Neuronal stem cell (in vitro differentiated cells): ENCODE results near the gene KLRF2.

Experiments used
- DNase-seq: peaks from one replicate; pipeline ENCODE4 v3.0.0-alpha.2; 2013; ENCODE audit warnings: low spot score
- H2AFZ ChIP-seq: one replicate; pipeline ENCODE4 v1.6.1; 2013; ENCODE audit warnings: mild to moderate bottlenecking, low read length, inconsistent platforms
- H2AK5ac ChIP-seq: 2 replicates; pipeline ENCODE4 v1.6.1; 2013; ENCODE audit warnings: low read depth, mild to moderate bottlenecking, inconsistent platforms, low read length, moderate library complexity, mixed read lengths
- H2BK120ac ChIP-seq: 2 replicates; pipeline ENCODE4 v1.6.1; 2013; ENCODE audit warnings: low read depth, mild to moderate bottlenecking, inconsistent platforms, low read length, moderate library complexity, mixed read lengths
- H2BK12ac ChIP-seq: one replicate; pipeline ENCODE4 v1.6.1; 2013; ENCODE audit warnings: low read length, inconsistent platforms
- H2BK15ac ChIP-seq: 2 replicates; pipeline ENCODE4 v1.6.1; 2013; ENCODE audit warnings: mild to moderate bottlenecking, low read length, inconsistent platforms, mixed read lengths
- H2BK5ac ChIP-seq: one replicate; pipeline ENCODE4 v1.6.1; 2013; ENCODE audit warnings: inconsistent platforms, mild to moderate bottlenecking, low read length, moderate library complexity
- H3K14ac ChIP-seq: one replicate; pipeline ENCODE4 v1.6.1; 2013; ENCODE audit warnings: low read length, inconsistent platforms
- H3K18ac ChIP-seq: 2 replicates; pipeline ENCODE4 v1.6.1; 2013; ENCODE audit warnings: low read length, inconsistent platforms
- H3K23ac ChIP-seq: 2 replicates; pipeline ENCODE4 v1.6.1; 2013; ENCODE audit warnings: low read depth, mild to moderate bottlenecking, mixed read lengths, low read length, inconsistent platforms; ENCODE audit not compliant: poor library complexity
- H3K27ac ChIP-seq: replicated peaks from 3 replicates; pipeline ENCODE4 v1.5.1; 2013; ENCODE audit warnings: low read length, inconsistent platforms
- H3K27me3 ChIP-seq, 3 experiments: 2 replicates each; pipeline ENCODE4 v1.6.1; 2013; ENCODE audit warnings: low read length in 3 of 3, mild to moderate bottlenecking in 2 of 3, inconsistent platforms in 1 of 3, low read depth in 1 of 3, mixed read lengths in 1 of 3, moderate library complexity in 1 of 3; ENCODE audit not compliant: control insufficient read depth in 3 of 3, insufficient read depth in 3 of 3
- H3K36me3 ChIP-seq, 2 donors: replicated peaks in 1 of 2; 2 replicates each; pipeline ENCODE4 v1.6.1; 2013; ENCODE audit warnings: low read length in 2 of 2; ENCODE audit not compliant: control insufficient read depth in 2 of 2, insufficient read depth in 2 of 2
- H3K4ac ChIP-seq: 2 replicates; pipeline ENCODE4 v1.6.1; 2013; ENCODE audit warnings: inconsistent platforms, mild to moderate bottlenecking, low read length, moderate library complexity
- H3K4me1 ChIP-seq, 2 donors: 1 replicate in 1 of 2; 2 replicates in 1 of 2; pipeline ENCODE4 v1.6.1; 2013; ENCODE audit warnings: low read length in 2 of 2, low read depth in 1 of 2; ENCODE audit not compliant: control insufficient read depth in 2 of 2, insufficient read depth in 1 of 2
- H3K4me2 ChIP-seq: one replicate; pipeline ENCODE4 v1.6.1; 2013; ENCODE audit warnings: mild to moderate bottlenecking, low read length, inconsistent platforms; ENCODE audit not compliant: insufficient read depth, poor library complexity, severe bottlenecking
- H3K4me3 ChIP-seq, 2 donors: 2 replicates each; pipeline ENCODE4 v1.5.1; 2013; ENCODE audit warnings: low read length in 2 of 2, mild to moderate bottlenecking in 2 of 2, inconsistent platforms in 1 of 2, moderate library complexity in 1 of 2
- H3K79me1 ChIP-seq: one replicate; pipeline ENCODE4 v1.6.1; 2013; ENCODE audit warnings: low read depth, mild to moderate bottlenecking, inconsistent platforms, low read length, moderate library complexity
- H3K9ac ChIP-seq: one replicate; pipeline ENCODE4 v1.6.1; 2013; ENCODE audit warnings: mild to moderate bottlenecking, low read depth, low read length, inconsistent platforms; ENCODE audit not compliant: poor library complexity
- H3K9me3 ChIP-seq, 2 donors: replicated peaks in 1 of 2; 2 replicates each; pipeline versions ENCODE3 to v1.6.1; 2013; ENCODE audit warnings: low read length in 2 of 2, mild to moderate bottlenecking in 2 of 2, inconsistent platforms in 1 of 2, low read depth in 1 of 2, mixed read lengths in 1 of 2, moderate library complexity in 1 of 2; ENCODE audit not compliant: control insufficient read depth in 2 of 2, insufficient read depth in 1 of 2
- H4K8ac ChIP-seq: one replicate; pipeline ENCODE4 v1.6.1; 2013; ENCODE audit warnings: low read depth, mild to moderate bottlenecking, inconsistent platforms, low read length, moderate library complexity
- H4K91ac ChIP-seq: one replicate; pipeline ENCODE4 v1.6.1; 2013; ENCODE audit warnings: low read length, low read depth, mild to moderate bottlenecking, inconsistent platforms; ENCODE audit not compliant: poor library complexity
- WGBS, 2 donors: extraction: QIAGEN DNeasy Blood & Tissue Kit; methylation state at CpG; one replicate each; pipeline ENCODE4 v1.1.7; 2013; ENCODE audit warnings: missing lambda C conversion rate in 2 of 2, mixed read lengths in 1 of 2; ENCODE audit not compliant: insufficient read length in 2 of 2, insufficient replicate concordance in 1 of 2; ENCODE audit errors: extremely low coverage in 2 of 2; 5-methylcytosine and 5-hydroxymethylcytosine counted together

The KLRF2 gene

DNA sequence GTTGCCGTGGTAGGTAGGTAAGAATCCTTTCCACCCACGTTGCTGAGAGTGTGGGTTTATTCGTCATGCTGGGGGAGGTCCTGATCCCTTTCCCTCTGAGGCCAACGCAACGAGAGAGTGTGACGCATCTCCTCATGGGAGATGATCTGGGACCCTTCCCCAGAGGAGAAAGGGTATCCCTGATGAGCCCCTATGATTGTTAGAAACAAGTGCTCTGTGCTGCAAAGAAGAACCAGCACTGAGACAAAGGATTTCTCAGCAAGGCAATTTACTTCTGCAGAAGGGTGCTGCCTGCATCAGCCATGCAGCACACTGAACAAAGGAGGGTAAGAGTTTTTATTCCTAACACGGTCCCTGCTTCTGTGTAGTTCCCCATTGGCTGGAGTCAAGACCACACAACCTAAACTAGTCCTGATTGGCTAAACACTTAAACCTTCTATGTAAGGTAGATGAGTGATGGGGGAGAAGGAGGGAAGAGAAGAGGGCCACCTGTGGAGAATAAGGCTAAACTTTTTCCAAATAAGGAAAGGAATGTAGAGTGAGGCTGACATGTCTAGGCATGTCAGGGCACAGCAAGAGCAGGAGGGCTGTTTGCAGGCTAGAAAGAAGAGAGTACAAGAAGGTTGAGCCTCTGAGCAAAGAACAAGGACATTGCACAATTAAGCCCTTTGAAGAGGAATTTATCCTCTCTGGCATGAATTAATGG is 29.6 kb downstream of the KLRF2 start:
- Histone ChIP-seq H3K4me3 (no peak overlapping the region), H2AK5ac (no peak overlapping the region), H3K4ac (no peak overlapping the region), H2BK15ac (no peak overlapping the region), H3K79me1 (no peaks in the 10 kb centered on the region), H3K23ac (no peak overlapping the region), H3K36me3 (no peaks in the 10 kb centered on the region), H3K18ac (no peak overlapping the region), H3K4me2 (no peak overlapping the region), H3K27me3 (no peaks in the 10 kb centered on the region), H3K9me3 (peaks cover 9 to 11% of the 10 kb centered on the region in 2 donors), H4K8ac (no peak overlapping the region), H3K9ac (no peak overlapping the region), H3K14ac (no peak overlapping the region), H2BK12ac (no peak overlapping the region), H2BK120ac (no peak overlapping the region), H3K27ac (no peak overlapping the region), H2AFZ (no peak overlapping the region), H3K4me1 (no peaks in the 10 kb centered on the region), H4K91ac (no peak overlapping the region), H2BK5ac (no peak overlapping the region)
- no CpG with 5 or more reads among the region's 7 CpGs for WGBS, 2 donors
- DNase-seq, result no peak

DNA sequence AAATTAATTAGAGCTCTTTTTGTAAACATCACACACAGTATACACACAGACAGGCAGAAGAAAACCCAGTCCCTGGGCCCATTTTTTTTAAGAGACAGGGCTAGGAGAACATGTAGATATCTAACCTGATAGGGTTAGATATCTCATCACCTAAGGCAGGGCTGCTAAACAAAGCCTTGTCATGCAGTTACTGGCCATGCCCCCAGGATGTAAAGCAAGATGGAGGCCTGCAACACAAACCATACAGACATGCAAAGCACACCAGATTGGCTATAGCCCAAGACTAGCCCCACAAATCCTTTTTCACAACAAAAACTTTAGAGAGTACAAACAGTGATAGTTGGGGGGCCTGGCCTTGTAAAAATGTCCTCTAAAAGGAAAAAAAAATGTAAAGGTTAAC is 30.4 kb downstream of the KLRF2 start:
- Histone ChIP-seq H3K23ac (no peak overlapping the region), H3K36me3 (no peaks in the 10 kb centered on the region), H2AK5ac (no peak overlapping the region), H4K91ac (no peak overlapping the region), H3K14ac (no peak overlapping the region), H3K79me1 (no peaks in the 10 kb centered on the region), H2BK120ac (no peak overlapping the region), H3K9ac (no peak overlapping the region), H2BK15ac (no peak overlapping the region), H3K4me2 (no peak overlapping the region), H4K8ac (no peak overlapping the region), H3K4ac (no peak overlapping the region), H3K4me3 (no peak overlapping the region), H3K27me3 (no peaks in the 10 kb centered on the region), H2AFZ (no peak overlapping the region), H3K9me3 (peaks cover 9 to 11% of the 10 kb centered on the region in 2 donors), H3K18ac (no peak overlapping the region), H3K27ac (no peak overlapping the region), H3K4me1 (no peaks in the 10 kb centered on the region), H2BK5ac (no peak overlapping the region), H2BK12ac (no peak overlapping the region)
- DNase-seq, result no peak

DNA sequence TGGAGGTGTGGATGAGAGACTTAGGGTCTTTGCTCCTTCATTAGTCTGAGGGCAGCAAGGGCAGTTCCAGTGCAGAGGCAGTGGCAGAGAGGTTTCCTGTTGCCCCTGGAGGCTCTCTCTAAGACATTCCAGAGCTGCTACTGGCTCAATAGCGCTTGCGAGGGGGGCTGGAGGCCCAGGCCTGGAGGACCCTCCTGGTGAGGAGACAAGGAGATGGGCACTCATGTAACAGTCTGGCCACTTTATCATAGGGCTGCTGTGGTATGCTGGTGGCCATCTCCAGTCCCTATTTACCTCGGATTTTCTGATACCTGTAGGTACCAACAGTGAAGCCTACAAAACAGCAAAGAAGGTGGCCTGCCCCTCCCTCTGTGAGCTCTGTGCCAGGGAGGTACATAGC is 38.2 kb downstream of the KLRF2 start:
- no peak overlapping the region for H2AK5ac ChIP-seq
- H3K9me3 ChIP-seq, result no peaks in the 10 kb centered on the region
- WGBS, 2 donors, result no CpG with 5 or more reads among the region's 3 CpGs
- H3K23ac ChIP-seq, result no peak overlapping the region
- H3K27ac ChIP-seq, result no peak overlapping the region
- no peak overlapping the region for H4K91ac ChIP-seq
- H3K4me1 ChIP-seq, result no peaks in the 10 kb centered on the region
- no peak overlapping the region for H3K18ac ChIP-seq
- H2BK120ac ChIP-seq, result no peak overlapping the region
- no peak overlapping the region for H3K9ac ChIP-seq
- H4K8ac ChIP-seq, result no peak overlapping the region
- peak overlapping the region; percentile 0 for H2BK5ac ChIP-seq
- H3K4me2 ChIP-seq, result no peak overlapping the region
- no peaks in the 10 kb centered on the region for H3K36me3 ChIP-seq
- H3K14ac ChIP-seq, result no peak overlapping the region
- DNase-seq, result no peak
- no peaks in the 10 kb centered on the region for H3K79me1 ChIP-seq
- no peak overlapping the region for H2BK15ac ChIP-seq
- no peaks in the 10 kb centered on the region for H3K27me3 ChIP-seq
- no peak overlapping the region for H2AFZ ChIP-seq
- H3K4me3 ChIP-seq, result no peak overlapping the region
- no peak overlapping the region for H2BK12ac ChIP-seq
- H3K4ac ChIP-seq, result no peak overlapping the region

DNA sequence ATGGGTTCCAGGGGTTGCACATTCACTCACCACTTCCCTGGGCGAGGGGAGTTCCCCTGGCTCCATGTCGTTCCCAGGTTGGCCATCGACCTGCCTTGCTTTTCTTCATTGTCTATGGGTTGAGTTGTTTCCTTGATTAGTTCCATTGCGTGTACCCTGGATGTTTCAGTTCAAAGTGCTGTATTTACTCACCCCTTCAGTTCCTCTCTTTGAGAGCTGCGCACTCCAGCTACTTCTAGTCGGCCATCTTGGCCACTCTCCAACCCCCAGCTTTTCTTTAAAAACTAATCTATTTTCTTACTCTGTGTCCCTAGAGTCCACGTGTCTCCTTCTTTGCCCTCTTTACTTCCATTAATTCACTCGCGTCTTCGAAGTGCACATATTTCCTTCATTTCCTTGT is 39.2 kb downstream of the KLRF2 start:
- H2AFZ ChIP-seq, result no peak overlapping the region
- H3K4me3 ChIP-seq, result no peak overlapping the region
- no peaks in the 10 kb centered on the region for H3K79me1 ChIP-seq
- no peak overlapping the region for H3K9ac ChIP-seq
- H2BK12ac ChIP-seq, result no peak overlapping the region
- H3K36me3 ChIP-seq, result no peaks in the 10 kb centered on the region
- no peak for DNase-seq
- H3K4me2 ChIP-seq, result no peak overlapping the region
- H3K4me1 ChIP-seq, result no peaks in the 10 kb centered on the region
- H3K27me3 ChIP-seq, result no peaks in the 10 kb centered on the region
- no peak overlapping the region for H2BK15ac ChIP-seq
- WGBS, 2 donors, result no CpG with 5 or more reads among the region's 10 CpGs
- no peak overlapping the region for H3K27ac ChIP-seq
- H2BK5ac ChIP-seq, result no peak overlapping the region
- no peak overlapping the region for H4K8ac ChIP-seq
- H3K23ac ChIP-seq, result no peak overlapping the region
- no peak overlapping the region for H3K14ac ChIP-seq
- H2BK120ac ChIP-seq, result no peak overlapping the region
- H3K18ac ChIP-seq, result no peak overlapping the region
- no peaks in the 10 kb centered on the region for H3K9me3 ChIP-seq
- no peak overlapping the region for H4K91ac ChIP-seq
- no peak overlapping the region for H2AK5ac ChIP-seq
- no peak overlapping the region for H3K4ac ChIP-seq
